IPS-NIHi7 (cell line): Measurements from ENCODE around the gene LRRC1.

Experiments
- DNase-seq: peaks from one replicate; pipeline ENCODE4 v3.0.0; 2012; ENCODE audit warnings: mixed read lengths; ENCODE audit errors: extremely low spot score

The LRRC1 gene

DNA sequence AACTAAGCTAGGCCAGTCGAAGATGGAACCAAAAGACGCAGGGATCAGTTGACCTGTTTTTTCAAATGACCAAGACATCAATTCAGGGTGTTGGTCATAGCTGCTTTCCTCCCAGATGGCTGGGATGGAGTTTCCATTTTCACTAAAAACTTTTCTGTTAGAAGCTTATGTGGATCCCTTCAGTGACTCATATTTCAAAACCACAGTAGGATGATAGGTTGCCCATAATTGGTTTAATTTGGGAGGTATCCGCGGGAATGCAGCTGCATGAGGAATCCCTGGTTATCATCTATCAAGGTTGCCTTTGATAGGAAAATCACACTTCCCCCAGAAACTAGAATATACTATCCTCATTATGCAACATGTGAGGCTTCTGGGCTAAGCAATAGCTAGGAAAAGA, 165.5 kb downstream of the LRRC1 start:
- DNase-seq = no peak

DNA sequence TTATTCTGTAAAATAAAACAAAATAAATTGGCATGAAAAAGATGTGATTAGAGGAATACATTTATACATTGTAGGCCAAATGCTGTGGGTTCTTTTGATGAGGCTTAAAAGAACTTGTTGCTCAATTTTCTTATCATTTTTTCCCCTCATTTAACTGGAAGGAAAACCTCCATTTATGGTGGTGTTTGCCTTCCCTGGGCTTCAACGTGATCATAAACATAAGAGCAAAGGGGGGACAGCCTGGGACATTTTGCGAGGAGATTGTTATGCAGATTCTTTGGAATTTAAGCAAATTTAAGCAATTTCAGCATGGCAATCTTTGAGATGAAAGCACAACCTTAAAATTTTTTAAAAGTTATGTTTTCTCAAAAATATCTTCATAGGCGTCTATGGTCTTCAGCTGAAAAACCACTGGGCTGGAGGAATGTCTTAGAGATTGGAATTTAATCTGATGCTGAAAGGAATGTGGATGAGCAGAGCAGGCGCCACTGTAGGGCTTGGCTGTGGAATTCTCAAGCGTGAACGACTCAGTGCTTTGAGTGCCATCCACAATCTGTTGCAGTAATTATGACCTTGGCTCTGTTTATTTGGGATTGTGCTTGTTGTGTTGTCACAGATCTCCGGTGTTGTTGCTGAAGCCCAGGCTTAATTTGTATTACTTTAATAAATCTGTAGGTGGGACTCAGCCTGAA, 167.0 kb downstream of the LRRC1 start:
- peak; percentile 52 for DNase-seq

- no peak for DNase-seq
Observed at GRCh38 chr6:53962646-53963045, 167.8 kb downstream of the LRRC1 start.

- no peak for DNase-seq
Observed at GRCh38 chr6:53967415-53967814, 172.6 kb downstream of the LRRC1 start.
